Dendritic cell treated with granulocyte-macrophage colony-stimulating factor and Interleukin-4, amounts not matched to agents 40 ng/mL and 50 ng/mL, for 4 days (primary cell): Measurements from ENCODE around the gene FAM135A.
"Not testable (repeated sequence)": the region's sequence is repeated elsewhere in the genome, so short reads cannot be mapped to it uniquely, and the experiment has no call there.

Source experiments
- H3K27ac Mint-ChIP-seq: one replicate; pipeline ENCODE4 v1.8.0; 2022; ENCODE audit warnings: mild to moderate bottlenecking, mixed read lengths
- H3K27me3 Mint-ChIP-seq: one replicate; pipeline ENCODE4 v1.8.0; 2022; ENCODE audit warnings: mild to moderate bottlenecking, mixed read lengths
- H3K36me3 Mint-ChIP-seq: one replicate; pipeline ENCODE4 v1.8.0; 2022; ENCODE audit warnings: low read depth, mixed read lengths
- H3K4me1 Mint-ChIP-seq: one replicate; pipeline ENCODE4 v1.8.0; 2022; ENCODE audit warnings: low read depth, mixed read lengths
- H3K4me3 Mint-ChIP-seq: one replicate; pipeline ENCODE4 v1.8.0; 2022; ENCODE audit warnings: mild to moderate bottlenecking, moderate library complexity, mixed read lengths
- H3K9me3 Mint-ChIP-seq: one replicate; pipeline ENCODE4 v1.8.0; 2022; ENCODE audit warnings: mixed read lengths
- intact Hi-C: fragments of 100-400 bp; cut with micrococcal nuclease; formaldehyde crosslinking; loops from one replicate; pipeline ENCODE4 v1.15.0; 2022

The FAM135A gene

GRCh38 chr6:70552286-70552940 is 139.1 kb downstream of the FAM135A start:
- H3K36me3 Mint-ChIP-seq, H3K27ac Mint-ChIP-seq, H3K4me3 Mint-ChIP-seq, H3K27me3 Mint-ChIP-seq, intact Hi-C loops, H3K9me3 Mint-ChIP-seq, H3K4me1 Mint-ChIP-seq: not testable (repeated sequence)

GRCh38 chr6:70552974-70553373 is 139.7 kb downstream of the FAM135A start:
- Mint-ChIP-seq H3K27me3 (no peaks in the 10 kb centered on the region), H3K4me3 (no peak overlapping the region), H3K4me1 (no peaks in the 10 kb centered on the region), H3K9me3 (no peaks in the 10 kb centered on the region), H3K36me3 (peaks cover 6% of the 10 kb centered on the region), H3K27ac (no peak overlapping the region)
- intact Hi-C loops, result no loop called here

- Mint-ChIP-seq H3K9me3 (no peaks in the 10 kb centered on the region), H3K27ac (no peak overlapping the region), H3K27me3 (no peaks in the 10 kb centered on the region), H3K36me3 (no peaks in the 10 kb centered on the region), H3K4me1 (no peaks in the 10 kb centered on the region), H3K4me3 (no peak overlapping the region)
- intact Hi-C loops, result no loop called here
These were observed 144.7 kb downstream of the FAM135A start for GRCh38 chr6:70557998-70558397.

GRCh38 chr6:70562401-70562800 is 149.1 kb downstream of the FAM135A start:
- intact Hi-C loops, result loop anchor here (10.0 kb wide), 1 partner anchor 148 kb away; the partner anchor contains the start of gene FAM135A
- H3K9me3 Mint-ChIP-seq, H3K27me3 Mint-ChIP-seq, H3K36me3 Mint-ChIP-seq, H3K27ac Mint-ChIP-seq, H3K4me3 Mint-ChIP-seq, H3K4me1 Mint-ChIP-seq: not testable (repeated sequence)

- no peaks in the 10 kb centered on the region for H3K27me3 Mint-ChIP-seq
- H3K4me1 Mint-ChIP-seq, result peaks cover 5% of the 10 kb centered on the region
- H3K4me3 Mint-ChIP-seq, result no peak overlapping the region
- no peak overlapping the region for H3K27ac Mint-ChIP-seq
- no peaks in the 10 kb centered on the region for H3K36me3 Mint-ChIP-seq
- intact Hi-C loops, result loop anchor here (10.0 kb wide), 1 partner anchor 149 kb away; the partner anchor contains the start of gene FAM135A
- no peaks in the 10 kb centered on the region for H3K9me3 Mint-ChIP-seq
These were observed 150.2 kb downstream of the FAM135A start for GRCh38 chr6:70563530-70563929.

- Mint-ChIP-seq H3K27me3 (no peaks in the 10 kb centered on the region), H3K27ac (peak within 1 kb of the TSS; percentile 81), H3K9me3 (no peaks in the 10 kb centered on the region), H3K4me3 (peak within 1 kb of the TSS; percentile 76), H3K4me1 (peaks cover 5% of the 10 kb centered on the region), H3K36me3 (no peaks in the 10 kb centered on the region)
- intact Hi-C loops, result loop anchor here (5.0 to 10.0 kb wide), 2 partner anchors 100 to 152 kb away; partner anchors contain the start of genes FAM135A and SMAP1
These were observed 153.6 kb downstream of the FAM135A start, which contains the start of gene SDHAF4 for GRCh38 chr6:70566751-70567382. SDHAF4 (plus strand) TSS chr6:70566930; CDS start chr6:70566941, 11 bp downstream.

- H3K9me3 Mint-ChIP-seq, result no peaks in the 10 kb centered on the region
- intact Hi-C loops, result loop anchor here (5.0 kb wide), 1 partner anchor 47 kb away; no protein-coding TSS in a partner anchor
- H3K36me3 Mint-ChIP-seq, result peaks cover 11% of the 10 kb centered on the region
- no peaks in the 10 kb centered on the region for H3K4me1 Mint-ChIP-seq
- H3K4me3 Mint-ChIP-seq, result no peak overlapping the region
- H3K27ac Mint-ChIP-seq, result no peak overlapping the region
- no peaks in the 10 kb centered on the region for H3K27me3 Mint-ChIP-seq
These were observed 161.3 kb downstream of the FAM135A start for GRCh38 chr6:70574643-70575042.

- intact Hi-C loops, result no loop called here
- Mint-ChIP-seq H3K4me3 (no peak overlapping the region), H3K36me3 (peaks cover 23% of the 10 kb centered on the region), H3K9me3 (no peaks in the 10 kb centered on the region), H3K27me3 (no peaks in the 10 kb centered on the region), H3K4me1 (no peaks in the 10 kb centered on the region), H3K27ac (no peak overlapping the region)
These were observed 162.7 kb downstream of the FAM135A start for GRCh38 chr6:70575899-70576495.

- Mint-ChIP-seq H3K27ac (no peak overlapping the region), H3K4me1 (no peaks in the 10 kb centered on the region)
- intact Hi-C loops, result no loop called here
These were observed 172.8 kb downstream of the FAM135A start for GRCh38 chr6:70586114-70586513.

GRCh38 chr6:70590400-70590799 is 177.1 kb downstream of the FAM135A start:
- H3K27ac Mint-ChIP-seq, result no peak overlapping the region
- no peaks in the 10 kb centered on the region for H3K9me3 Mint-ChIP-seq
- intact Hi-C loops, result no loop called here
- H3K4me1 Mint-ChIP-seq, result no peaks in the 10 kb centered on the region
- peaks cover 28% of the 10 kb centered on the region for H3K36me3 Mint-ChIP-seq
- H3K4me3 Mint-ChIP-seq, result no peak overlapping the region
- no peaks in the 10 kb centered on the region for H3K27me3 Mint-ChIP-seq

More at GRCh38 chr6:70586114-70586513, 172.8 kb downstream of the FAM135A start:
- H3K9me3 Mint-ChIP-seq, result no peaks in the 10 kb centered on the region
- no peak overlapping the region for H3K4me3 Mint-ChIP-seq
- peaks cover 61% of the 10 kb centered on the region for H3K36me3 Mint-ChIP-seq
- no peaks in the 10 kb centered on the region for H3K27me3 Mint-ChIP-seq

GRCh38 chr6:70592391-70593117 is 179.2 kb downstream of the FAM135A start:
- intact Hi-C loops, result no loop called here
- Mint-ChIP-seq H3K27me3 (no peaks in the 10 kb centered on the region), H3K4me1 (no peaks in the 10 kb centered on the region), H3K9me3 (no peaks in the 10 kb centered on the region), H3K4me3 (no peak overlapping the region), H3K36me3 (peaks cover 17% of the 10 kb centered on the region), H3K27ac (no peak overlapping the region)

GRCh38 chr6:70593118-70593486 is 179.8 kb downstream of the FAM135A start:
- Mint-ChIP-seq H3K4me1 (no peaks in the 10 kb centered on the region), H3K4me3 (no peak overlapping the region), H3K27ac (no peak overlapping the region), H3K27me3 (no peaks in the 10 kb centered on the region), H3K36me3 (peaks cover 17% of the 10 kb centered on the region), H3K9me3 (no peaks in the 10 kb centered on the region)
- intact Hi-C loops, result no loop called here

- intact Hi-C loops, result no loop called here
- no peak overlapping the region for H3K27ac Mint-ChIP-seq
These were observed 185.9 kb downstream of the FAM135A start for GRCh38 chr6:70599187-70599586.

GRCh38 chr6:70601014-70601413 is 187.7 kb downstream of the FAM135A start:
- H3K27ac Mint-ChIP-seq, result no peak overlapping the region

More at GRCh38 chr6:70599187-70599586, 185.9 kb downstream of the FAM135A start:
- H3K4me3 Mint-ChIP-seq, result no peak overlapping the region
- no peaks in the 10 kb centered on the region for H3K4me1 Mint-ChIP-seq
- H3K27me3 Mint-ChIP-seq, result no peaks in the 10 kb centered on the region
- no peaks in the 10 kb centered on the region for H3K36me3 Mint-ChIP-seq
- peaks cover 6% of the 10 kb centered on the region for H3K9me3 Mint-ChIP-seq

More at GRCh38 chr6:70601014-70601413, 187.7 kb downstream of the FAM135A start:
- no peaks in the 10 kb centered on the region for H3K4me1 Mint-ChIP-seq
- no peaks in the 10 kb centered on the region for H3K36me3 Mint-ChIP-seq
- no peaks in the 10 kb centered on the region for H3K27me3 Mint-ChIP-seq
- peaks cover 20% of the 10 kb centered on the region for H3K9me3 Mint-ChIP-seq
- no peak overlapping the region for H3K4me3 Mint-ChIP-seq
- intact Hi-C loops, result no loop called here
